ENCODE measurements around the gene REST.

REST gene

GRCh38 chr4:56978750-56979303, 71.1 kb downstream of the REST start, which contains the start of gene POLR2B:
POLR2B (plus strand) TSS chr4:56978896; CDS start chr4:56978986, 90 bp downstream.
- peaks cover 10% of the 10 kb centered on the region for H3K36me3 ChIP-seq (ENCODE audit: control insufficient read depth, insufficient read depth, low read length, severe bottlenecking)
- H3K4me3 ChIP-seq (ENCODE audit: low read length): peak within 1 kb of the TSS; percentile 93
- no peaks in the 10 kb centered on the region for H3K9me3 ChIP-seq (ENCODE audit: control insufficient read depth, low read length)
- DNase-seq (ENCODE audit: low read depth): peak; percentile 98
- H3K9ac ChIP-seq (ENCODE audit: low read length): peak within 1 kb of the TSS; percentile 95
- H3K27me3 ChIP-seq (replicated peaks; ENCODE audit: control insufficient read depth, insufficient read depth, low read length): no peaks in the 10 kb centered on the region
- peaks cover 34% of the 10 kb centered on the region for H3K4me1 ChIP-seq (ENCODE audit: control insufficient read depth, insufficient read depth, low read length)

- Histone ChIP-seq H3K27me3 (replicated peaks; ENCODE audit: control insufficient read depth, insufficient read depth, low read length) (no peaks in the 10 kb centered on the region), H3K9me3 (ENCODE audit: control insufficient read depth, low read length) (no peaks in the 10 kb centered on the region), H3K4me3 (ENCODE audit: low read length) (peak overlapping the region; percentile 93), H3K36me3 (ENCODE audit: control insufficient read depth, insufficient read depth, low read length, severe bottlenecking) (peaks cover 6% of the 10 kb centered on the region), H3K9ac (ENCODE audit: low read length) (peak overlapping the region; percentile 95), H3K4me1 (ENCODE audit: control insufficient read depth, insufficient read depth, low read length) (peaks cover 34% of the 10 kb centered on the region)
- peak; percentile 35 for DNase-seq (ENCODE audit: low read depth)
Measured at GRCh38 chr4:56979421-56980072, 71.8 kb downstream of the REST start.

GRCh38 chr4:56981795-56982201, 74.1 kb downstream of the REST start:
- H3K4me1 ChIP-seq (ENCODE audit: control insufficient read depth, insufficient read depth, low read length): peaks cover 27% of the 10 kb centered on the region
- H3K9me3 ChIP-seq (ENCODE audit: control insufficient read depth, low read length): no peaks in the 10 kb centered on the region
- H3K9ac ChIP-seq (ENCODE audit: low read length): no peak overlapping the region
- H3K4me3 ChIP-seq (ENCODE audit: low read length): peak overlapping the region; percentile 2
- peak; percentile 23 for DNase-seq (ENCODE audit: low read depth)
- H3K36me3 ChIP-seq (ENCODE audit: control insufficient read depth, insufficient read depth, low read length, severe bottlenecking): peaks cover 26% of the 10 kb centered on the region
- no peaks in the 10 kb centered on the region for H3K27me3 ChIP-seq (replicated peaks; ENCODE audit: control insufficient read depth, insufficient read depth, low read length)

- DNase-seq (ENCODE audit: low read depth): peak; percentile 27
- peaks cover 66% of the 10 kb centered on the region for H3K36me3 ChIP-seq (ENCODE audit: control insufficient read depth, insufficient read depth, low read length, severe bottlenecking)
- peaks cover 13% of the 10 kb centered on the region for H3K4me1 ChIP-seq (ENCODE audit: control insufficient read depth, insufficient read depth, low read length)
- H3K9me3 ChIP-seq (ENCODE audit: control insufficient read depth, low read length): no peaks in the 10 kb centered on the region
- no peaks in the 10 kb centered on the region for H3K27me3 ChIP-seq (replicated peaks; ENCODE audit: control insufficient read depth, insufficient read depth, low read length)
- no peak overlapping the region for H3K9ac ChIP-seq (ENCODE audit: low read length)
- no peak overlapping the region for H3K4me3 ChIP-seq (ENCODE audit: low read length)
Measured at GRCh38 chr4:56986192-56986591, 78.5 kb downstream of the REST start.

GRCh38 chr4:56986952-56987351, 79.3 kb downstream of the REST start:
- peaks cover 70% of the 10 kb centered on the region for H3K36me3 ChIP-seq (ENCODE audit: control insufficient read depth, insufficient read depth, low read length, severe bottlenecking)
- peaks cover 5% of the 10 kb centered on the region for H3K4me1 ChIP-seq (ENCODE audit: control insufficient read depth, insufficient read depth, low read length)
- no peaks in the 10 kb centered on the region for H3K27me3 ChIP-seq (replicated peaks; ENCODE audit: control insufficient read depth, insufficient read depth, low read length)
- H3K4me3 ChIP-seq (ENCODE audit: low read length): no peak overlapping the region
- H3K9ac ChIP-seq (ENCODE audit: low read length): no peak overlapping the region
- no peaks in the 10 kb centered on the region for H3K9me3 ChIP-seq (ENCODE audit: control insufficient read depth, low read length)
- no peak for DNase-seq (ENCODE audit: low read depth)

- Histone ChIP-seq H3K36me3 (ENCODE audit: control insufficient read depth, insufficient read depth, low read length, severe bottlenecking) (peaks cover 88% of the 10 kb centered on the region), H3K9me3 (ENCODE audit: control insufficient read depth, low read length) (no peaks in the 10 kb centered on the region)
Measured at GRCh38 chr4:56990109-56990905, 82.6 kb downstream of the REST start.

GRCh38 chr4:56995525-56995924, 87.8 kb downstream of the REST start:
- no peaks in the 10 kb centered on the region for H3K27me3 ChIP-seq (replicated peaks; ENCODE audit: control insufficient read depth, insufficient read depth, low read length)
- peak overlapping the region; percentile 51 for H3K4me3 ChIP-seq (ENCODE audit: low read length)
- H3K4me1 ChIP-seq (ENCODE audit: control insufficient read depth, insufficient read depth, low read length): peaks cover 28% of the 10 kb centered on the region
- peak; percentile 74 for DNase-seq (ENCODE audit: low read depth)
- H3K9ac ChIP-seq (ENCODE audit: low read length): peak overlapping the region; percentile 56
- H3K36me3 ChIP-seq (ENCODE audit: control insufficient read depth, insufficient read depth, low read length, severe bottlenecking): peaks cover 66% of the 10 kb centered on the region
- H3K9me3 ChIP-seq (ENCODE audit: control insufficient read depth, low read length): no peaks in the 10 kb centered on the region

More at GRCh38 chr4:56990109-56990905, 82.6 kb downstream of the REST start:
- Histone ChIP-seq H3K4me3 (ENCODE audit: low read length) (no peak overlapping the region), H3K9ac (ENCODE audit: low read length) (no peak overlapping the region), H3K27me3 (replicated peaks; ENCODE audit: control insufficient read depth, insufficient read depth, low read length) (no peaks in the 10 kb centered on the region), H3K4me1 (ENCODE audit: control insufficient read depth, insufficient read depth, low read length) (peaks cover 6% of the 10 kb centered on the region)
- peak; percentile 48 for DNase-seq (ENCODE audit: low read depth)

- Histone ChIP-seq H3K27me3 (replicated peaks; ENCODE audit: control insufficient read depth, insufficient read depth, low read length) (no peaks in the 10 kb centered on the region), H3K9ac (ENCODE audit: low read length) (no peak overlapping the region), H3K4me1 (ENCODE audit: control insufficient read depth, insufficient read depth, low read length) (peaks cover 28% of the 10 kb centered on the region), H3K9me3 (ENCODE audit: control insufficient read depth, low read length) (no peaks in the 10 kb centered on the region), H3K4me3 (ENCODE audit: low read length) (no peak overlapping the region), H3K36me3 (ENCODE audit: control insufficient read depth, insufficient read depth, low read length, severe bottlenecking) (peaks cover 71% of the 10 kb centered on the region)
- DNase-seq (ENCODE audit: low read depth): no peak
Measured at GRCh38 chr4:56999751-57000150, 92.1 kb downstream of the REST start.

- H3K4me1 ChIP-seq (ENCODE audit: control insufficient read depth, insufficient read depth, low read length): no peaks in the 10 kb centered on the region
- DNase-seq (ENCODE audit: low read depth): no peak
- no peak overlapping the region for H3K9ac ChIP-seq (ENCODE audit: low read length)
- H3K27me3 ChIP-seq (replicated peaks; ENCODE audit: control insufficient read depth, insufficient read depth, low read length): no peaks in the 10 kb centered on the region
- H3K36me3 ChIP-seq (ENCODE audit: control insufficient read depth, insufficient read depth, low read length, severe bottlenecking): peaks cover 92% of the 10 kb centered on the region
- no peaks in the 10 kb centered on the region for H3K9me3 ChIP-seq (ENCODE audit: control insufficient read depth, low read length)
- H3K4me3 ChIP-seq (ENCODE audit: low read length): no peak overlapping the region
Measured at GRCh38 chr4:57013543-57014120, 105.9 kb downstream of the REST start.
